KMS-11 (cell line): ENCODE results near the gene PCNT.

Source experiments
- H2AFZ ChIP-seq: fragments of 200-600 bp; sonication (generic); 2 replicates; pipeline ENCODE4 v1.6.1; 2016; ENCODE audit warnings: antibody characterized with exemption, mixed run types, low read depth
- H3K27ac ChIP-seq: fragments of 200-600 bp; sonication (generic); 2 replicates; pipeline ENCODE4 v1.6.1; 2016; ENCODE audit warnings: mild to moderate bottlenecking, mixed run types
- H3K27me3 ChIP-seq: fragments of 200-600 bp; sonication (generic); 2 replicates; pipeline ENCODE4 v1.6.1; 2017; ENCODE audit warnings: mild to moderate bottlenecking, low read depth, mixed run types, moderate library complexity; ENCODE audit not compliant: insufficient read depth
- H3K36me3 ChIP-seq: fragments of 200-600 bp; sonication (generic); 2 replicates; pipeline ENCODE4 v1.6.1; 2017; ENCODE audit warnings: mild to moderate bottlenecking, mixed run types; ENCODE audit not compliant: insufficient read depth
- H3K4me1 ChIP-seq: fragments of 200-600 bp; sonication (generic); 2 replicates; pipeline ENCODE4 v1.6.1; 2016; ENCODE audit warnings: mild to moderate bottlenecking, low read depth, mixed run types; ENCODE audit not compliant: poor library complexity, severe bottlenecking
- H3K4me2 ChIP-seq: fragments of 200-600 bp; sonication (generic); 2 replicates; pipeline ENCODE4 v1.7.0; 2016; ENCODE audit warnings: mild to moderate bottlenecking, mixed run types
- H3K4me3 ChIP-seq: fragments of 200-600 bp; sonication (generic); IDR thresholded peaks from 2 replicates; pipeline ENCODE4 v1.6.1; 2017; ENCODE audit warnings: low read depth, low read length, mixed read lengths; ENCODE audit not compliant: insufficient read depth
- H3K79me2 ChIP-seq: fragments of 200-600 bp; sonication (generic); 2 replicates; pipeline ENCODE4 v1.6.1; 2016; ENCODE audit warnings: low read depth, mixed run types; ENCODE audit not compliant: insufficient read depth
- H3K9ac ChIP-seq: fragments of 200-600 bp; sonication (generic); 2 replicates; pipeline ENCODE4 v1.6.1; 2016; ENCODE audit warnings: mild to moderate bottlenecking, mixed run types
- H4K20me1 ChIP-seq: fragments of 200-600 bp; sonication (generic); 2 replicates; pipeline ENCODE4 v1.6.1; 2016; ENCODE audit warnings: mild to moderate bottlenecking, mixed run types; ENCODE audit not compliant: insufficient read depth
- CTCF ChIP-seq: fragments of 200-600 bp; sonication (generic); conservative IDR thresholded peaks from 2 replicates; pipeline ENCODE4 v1.6.1; 2017; ENCODE audit warnings: low read depth, mild to moderate bottlenecking, antibody characterized with exemption, low read length, moderate library complexity, mixed read lengths

PCNT gene

GRCh38 chr21:46366966-46367365, 43.0 kb downstream of the PCNT start:
- no peak overlapping the region for H3K4me3 ChIP-seq
- H4K20me1 ChIP-seq = no peaks in the 10 kb centered on the region
- H3K79me2 ChIP-seq = peaks cover 33% of the 10 kb centered on the region
- TF ChIP-seq CTCF = no peak
- no peaks in the 10 kb centered on the region for H3K27me3 ChIP-seq
- no peaks in the 10 kb centered on the region; the same call in 1 of the 2 replicates for H3K36me3 ChIP-seq
- H3K4me2 ChIP-seq = no peak overlapping the region
- peak overlapping the region; percentile 95; the same call in 1 of the 2 replicates for H3K27ac ChIP-seq
- H2AFZ ChIP-seq = no peak overlapping the region
- peaks cover 62% of the 10 kb centered on the region for H3K4me1 ChIP-seq
- H3K9ac ChIP-seq = no peak overlapping the region

- peaks cover 41% of the 10 kb centered on the region for H3K79me2 ChIP-seq
- no peaks in the 10 kb centered on the region for H3K27me3 ChIP-seq
- H3K4me2 ChIP-seq = peak overlapping the region; percentile 85
- TF ChIP-seq CTCF = no peak
- no peak overlapping the region for H3K4me3 ChIP-seq
- peak overlapping the region; percentile 42 for H2AFZ ChIP-seq
- H3K4me1 ChIP-seq = peaks cover 52% of the 10 kb centered on the region
- no peaks in the 10 kb centered on the region; the same call in 1 of the 2 replicates for H3K36me3 ChIP-seq
- H4K20me1 ChIP-seq = no peaks in the 10 kb centered on the region
- peak overlapping the region; percentile 95 for H3K27ac ChIP-seq
- peak overlapping the region; percentile 65 for H3K9ac ChIP-seq
Measured at GRCh38 chr21:46368533-46369285, 44.8 kb downstream of the PCNT start.

GRCh38 chr21:46369520-46370235, 45.7 kb downstream of the PCNT start:
- no peak for TF ChIP-seq CTCF
- Histone ChIP-seq H3K27me3 (no peaks in the 10 kb centered on the region), H3K9ac (peak overlapping the region; percentile 65; the same call in 1 of the 2 replicates), H3K79me2 (peaks cover 50% of the 10 kb centered on the region), H3K27ac (peak overlapping the region; percentile 95), H3K4me1 (peaks cover 52% of the 10 kb centered on the region), H3K36me3 (no peaks in the 10 kb centered on the region; the same call in 1 of the 2 replicates), H3K4me3 (no peak overlapping the region), H3K4me2 (peak overlapping the region; percentile 85), H4K20me1 (no peaks in the 10 kb centered on the region), H2AFZ (peak overlapping the region; percentile 42; the same call in 1 of the 2 replicates)

GRCh38 chr21:46371204-46372013, 47.5 kb downstream of the PCNT start:
- Histone ChIP-seq H3K9ac (no peak overlapping the region), H3K4me1 (peaks cover 50% of the 10 kb centered on the region), H3K79me2 (peaks cover 65% of the 10 kb centered on the region), H3K27me3 (no peaks in the 10 kb centered on the region), H3K4me3 (no peak overlapping the region), H2AFZ (no peak overlapping the region), H3K4me2 (no peak overlapping the region), H3K27ac (no peak overlapping the region), H3K36me3 (no peaks in the 10 kb centered on the region; the same call in 1 of the 2 replicates), H4K20me1 (no peaks in the 10 kb centered on the region)
- TF ChIP-seq CTCF = no peak
